Gastrocnemius medialis (tissue), 4 donors: ENCODE data around the gene LRCH1. TPM values are rescaled to one million over a fixed set of nuclear protein-coding genes. Genes with fewer than 3 reads are reported as not detected.

Experiments used
- ATAC-seq, 2 donors: fragments of 150-250 bp; one replicate each; pipeline ENCODE4 v1.9.1; 2016
- DNase-seq, 2 donors: peaks; one replicate each; pipeline ENCODE4 v3.0.0-alpha.2; 2019
- H3K27ac ChIP-seq, 4 donors: fragments of 200-600 bp; sonication (generic); 1 replicate in 1 of 4; 2 replicates in 3 of 4; pipeline ENCODE4 v1.5.1; 2016 to 2018; ENCODE audit warnings: mild to moderate bottlenecking in 2 of 4, moderate library complexity in 1 of 4
- H3K27me3 ChIP-seq, 3 donors: fragments of 200-600 bp; sonication (generic) in 2 of 3; 1 replicate in 1 of 3; 2 replicates in 2 of 3; pipeline versions ENCODE4 v1.5.1 to v1.6.0; 2016 to 2019; ENCODE audit warnings: mild to moderate bottlenecking in 1 of 3, moderate library complexity in 1 of 3
- H3K36me3 ChIP-seq, 2 donors: fragments of 200-600 bp; sonication (generic) in 1 of 2; one replicate each; pipeline ENCODE4 v1.5.1; 2017 to 2018
- H3K4me1 ChIP-seq, 2 donors: fragments of 200-600 bp; sonication (generic) in 1 of 2; one replicate each; pipeline ENCODE4 v1.5.1; 2016 to 2017; ENCODE audit warnings: mild to moderate bottlenecking in 2 of 2
- H3K4me3 ChIP-seq, 4 donors: fragments of 200-600 bp; sonication (generic) in 3 of 4; 1 replicate in 1 of 4; 2 replicates in 3 of 4; pipeline ENCODE4 v1.5.1; 2016 to 2019; ENCODE audit warnings: mild to moderate bottlenecking in 2 of 4
- H3K9me3 ChIP-seq, 3 donors: fragments of 200-600 bp; sonication (generic) in 2 of 3; 1 replicate in 1 of 3; 2 replicates in 2 of 3; pipeline ENCODE4 v1.5.1; 2016 to 2019
- CTCF ChIP-seq, 5 experiments: fragments of 450-650 bp in 3 of 5; fragments of 200-600 bp in 2 of 5; sonication (generic) in 2 of 5; IDR thresholded peaks in 4 of 5; conservative IDR thresholded peaks in 1 of 5; 1 replicate in 4 of 5; 2 replicates in 1 of 5; pipeline ENCODE4 v1.5.1; 2016 to 2019; ENCODE audit warnings: antibody characterized with exemption in 5 of 5, mild to moderate bottlenecking in 3 of 5, moderate library complexity in 3 of 5
- POLR2A ChIP-seq, 2 donors: fragments of 450-650 bp; IDR thresholded peaks; one replicate each; pipeline ENCODE4 v1.6.1; 2017; ENCODE audit warnings: antibody characterized with exemption in 2 of 2, mild to moderate bottlenecking in 2 of 2, moderate library complexity in 2 of 2
- in situ Hi-C, 4 donors: fragments of 200-750 bp; cut with MboI; loops; one replicate each; pipeline versions ENCODE4 v1.15.0 to v1.8.0; 2017; ENCODE audit warnings: low sequenced_read_pairs in 4 of 4
- intact Hi-C: fragments of 100-400 bp; cut with DNase I; formaldehyde crosslinking; loops from one replicate; pipeline ENCODE4 v1.15.1; 2023; ENCODE audit warnings: low total_unique reads
- total RNA-seq, 4 donors: library from RNA; depleted of rRNA; stranded (reverse); fragments of >200 nt; gene quantifications; one replicate each; pipeline versions ENCODE4 v1.1.0 to v1.2.3, GENCODE V29; 2016

The LRCH1 gene
- total RNA-seq, 4 donors from 2014 or later, result 3.4 to 5.0 (median 3.9) TPM

- Histone ChIP-seq H3K27ac (no peak overlapping the region), H3K9me3 (no peaks in the 10 kb centered on the region), H3K27me3 (no peaks in the 10 kb centered on the region), H3K4me3 (no peak overlapping the region), H3K4me1 (no peaks in the 10 kb centered on the region), H3K36me3 (no peaks in the 10 kb centered on the region)
- ATAC-seq, result no peak
- intact Hi-C loops (no loop called here), in situ Hi-C loops (loop anchor here in 1 of 4 donors (10.0 kb wide), 1 partner anchor 182 kb away; no protein-coding TSS in a partner anchor)
- DNase-seq, result no peak
- TF ChIP-seq POLR2A (IDR thresholded peaks at IDR 0.05) (no peak), CTCF (IDR thresholded peaks at IDR 0.05 in 4 of 5, conservative IDR thresholded peaks at IDR 0.05 in 1 of 5) (no peak)
Measured at GRCh38 chr13:46543287-46543686, 9.7 kb upstream of the LRCH1 start.

- in situ Hi-C loops (loop anchor here in 1 of 4 donors (10.0 kb wide), 1 partner anchor 181 kb away; no protein-coding TSS in a partner anchor), intact Hi-C loops (no loop called here)
- Histone ChIP-seq H3K4me3 (no peak overlapping the region), H3K27me3 (no peaks in the 10 kb centered on the region), H3K9me3 (no peaks in the 10 kb centered on the region), H3K36me3 (no peaks in the 10 kb centered on the region), H3K4me1 (no peaks in the 10 kb centered on the region), H3K27ac (no peak overlapping the region)
- DNase-seq, result no peak
- TF ChIP-seq CTCF (IDR thresholded peaks at IDR 0.05 in 4 of 5, conservative IDR thresholded peaks at IDR 0.05 in 1 of 5) (no peak), POLR2A (IDR thresholded peaks at IDR 0.05) (no peak)
- ATAC-seq, result no peak
Measured at GRCh38 chr13:46544208-46544607, 8.8 kb upstream of the LRCH1 start.

GRCh38 chr13:46544811-46545210 lies 8.2 kb upstream of the LRCH1 start:
- no peak for DNase-seq
- H3K9me3 ChIP-seq, result no peaks in the 10 kb centered on the region
- intact Hi-C loops (no loop called here), in situ Hi-C loops (loop anchor here in 1 of 4 donors (10.0 kb wide), 1 partner anchor 180 kb away; no protein-coding TSS in a partner anchor)
- no peaks in the 10 kb centered on the region for H3K36me3 ChIP-seq
- no peak for ATAC-seq
- H3K4me3 ChIP-seq, result no peak overlapping the region
- H3K27ac ChIP-seq, result no peak overlapping the region
- no peaks in the 10 kb centered on the region for H3K4me1 ChIP-seq
- TF ChIP-seq CTCF (IDR thresholded peaks at IDR 0.05 in 4 of 5, conservative IDR thresholded peaks at IDR 0.05 in 1 of 5), result no peak
- TF ChIP-seq POLR2A (IDR thresholded peaks at IDR 0.05), result no peak
- H3K27me3 ChIP-seq, result no peaks in the 10 kb centered on the region

GRCh38 chr13:46546084-46546768 lies 6.7 kb upstream of the LRCH1 start:
- Histone ChIP-seq H3K27me3 (no peaks in the 10 kb centered on the region), H3K4me1 (peaks cover under 1 to 2% of the 10 kb centered on the region in 2 donors), H3K27ac (no peak overlapping the region), H3K9me3 (no peaks in the 10 kb centered on the region), H3K4me3 (no peak overlapping the region), H3K36me3 (no peaks in the 10 kb centered on the region)
- in situ Hi-C loops (loop anchor here in 1 of 4 donors (10.0 kb wide), 1 partner anchor 179 kb away; no protein-coding TSS in a partner anchor), intact Hi-C loops (no loop called here)
- no peak for DNase-seq
- no peak for ATAC-seq
- TF ChIP-seq CTCF (IDR thresholded peaks at IDR 0.05 in 4 of 5, conservative IDR thresholded peaks at IDR 0.05 in 1 of 5), result no peak
- TF ChIP-seq POLR2A (IDR thresholded peaks at IDR 0.05), result no peak
